GM19043 (cell line): ENCODE data around the gene ICAM2.

Experiments
- ATAC-seq: cut with Tn5 transposase; IDR thresholded peaks from one replicate; pipeline ENCODE4 v1.9.1; 2021; ENCODE audit warnings: low read depth; ENCODE audit not compliant: unreplicated experiment

Gene ICAM2

GRCh38 chr17:64020056-64020766 is at the start of gene ICAM2:
Gene ICAM2 (minus strand): TSS chr17:64020633. CDS start chr17:64006691, 13,942 bp downstream.
- ATAC-seq: peak; percentile 56

- no peak for ATAC-seq
Observed at GRCh38 chr17:64070213-64070612, 49.8 kb upstream of the ICAM2 start.

- ATAC-seq: no peak
Observed at GRCh38 chr17:64069143-64069542, 48.7 kb upstream of the ICAM2 start.

DNA sequence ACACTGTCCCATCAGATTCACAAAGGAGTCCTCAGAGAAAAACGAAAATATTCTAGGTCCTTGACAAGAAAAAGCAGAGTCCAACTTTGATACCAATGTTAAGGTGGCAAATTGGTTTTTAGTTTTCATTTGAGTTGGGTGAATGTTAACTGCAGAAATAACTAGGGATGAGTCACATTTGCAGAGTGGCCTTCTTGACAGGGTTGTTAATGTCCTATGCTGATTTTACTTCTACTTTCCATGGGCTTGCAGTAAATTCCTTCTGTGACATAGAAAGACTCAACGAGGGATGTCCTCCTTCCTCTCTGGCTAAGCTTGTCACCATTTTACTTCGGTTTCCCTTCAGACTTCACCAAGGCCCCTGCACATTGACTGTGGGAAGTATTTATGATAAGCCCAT is 47.2 kb upstream of the ICAM2 start:
- no peak for ATAC-seq

DNA sequence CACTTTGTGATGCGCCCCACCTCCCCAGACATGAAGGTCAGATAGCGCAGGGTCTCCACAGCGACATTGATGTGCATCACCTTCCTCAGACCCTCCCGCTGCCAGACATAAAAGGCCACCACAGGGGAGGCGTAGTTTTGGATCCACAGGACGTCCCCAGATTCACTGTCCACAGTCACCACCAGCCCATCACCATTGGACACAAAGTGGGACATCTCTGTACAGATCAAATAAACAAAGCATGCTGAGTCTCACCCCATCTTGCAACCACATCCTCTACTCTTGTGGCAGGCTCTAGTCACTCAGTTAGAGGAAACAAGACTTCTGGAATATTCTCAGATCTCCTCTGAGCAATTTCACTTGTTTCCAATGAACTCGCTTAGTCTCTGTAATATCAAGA is 46.3 kb upstream of the ICAM2 start:
- ATAC-seq: no peak

- ATAC-seq: no peak
Observed at GRCh38 chr17:64065161-64065560, 44.7 kb upstream of the ICAM2 start.

DNA sequence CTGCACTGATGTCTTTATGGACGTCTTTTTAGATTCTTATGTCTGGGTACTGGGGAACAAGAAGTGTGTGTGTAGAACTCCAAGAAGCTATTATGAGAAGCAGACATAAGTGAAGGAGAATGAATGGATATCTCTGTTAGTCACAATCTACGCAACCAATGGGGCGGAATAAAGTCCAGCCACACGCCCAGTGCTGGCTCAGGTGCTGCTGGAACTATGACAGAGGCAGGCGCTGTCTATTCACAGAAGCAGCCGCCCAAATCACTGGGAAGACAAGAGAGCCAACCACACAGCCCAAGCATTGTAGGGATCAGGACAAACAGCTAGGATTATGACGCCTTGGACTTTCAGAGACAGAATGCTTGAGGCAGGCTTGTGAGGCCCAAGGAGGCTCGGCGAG is 43.9 kb upstream of the ICAM2 start:
- no peak for ATAC-seq

- ATAC-seq: no peak
Observed at GRCh38 chr17:64063766-64064224, 43.4 kb upstream of the ICAM2 start.

GRCh38 chr17:64063088-64063487 is 42.7 kb upstream of the ICAM2 start:
- ATAC-seq: no peak

GRCh38 chr17:64061178-64061898 is 40.9 kb upstream of the ICAM2 start:
- ATAC-seq: peak; percentile 59

GRCh38 chr17:64060331-64060730 is 39.9 kb upstream of the ICAM2 start:
- no peak for ATAC-seq

- no peak for ATAC-seq
Observed at GRCh38 chr17:64059756-64060155, 39.3 kb upstream of the ICAM2 start.

- ATAC-seq: no peak
Observed at GRCh38 chr17:64058621-64059020, 38.2 kb upstream of the ICAM2 start.

DNA sequence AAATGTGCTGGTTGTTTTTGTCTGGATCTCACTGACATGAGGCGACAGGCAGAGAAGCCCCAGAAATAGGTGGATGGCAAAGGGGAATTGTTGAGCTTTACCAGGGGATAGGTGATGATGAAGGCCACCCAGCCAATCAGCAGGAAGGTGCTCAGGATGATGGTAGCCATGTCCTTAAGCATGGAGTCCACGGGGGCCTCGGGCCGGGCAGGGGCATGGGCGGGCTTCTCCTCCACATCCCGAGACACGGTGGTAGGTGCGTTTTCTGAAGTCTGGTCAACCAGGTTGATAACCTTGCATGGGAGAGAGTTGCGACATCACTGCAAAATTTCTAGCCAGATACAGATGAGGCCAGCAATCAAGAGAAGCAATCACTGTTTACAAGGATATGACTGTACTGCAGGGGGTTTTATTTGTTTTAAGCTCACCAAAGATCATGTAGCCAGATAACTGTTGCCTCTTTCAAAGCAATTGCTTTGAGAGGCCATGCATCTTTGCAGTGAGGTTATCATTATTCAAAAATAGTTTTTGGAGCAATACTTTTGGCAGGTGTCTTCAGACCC is 37.3 kb upstream of the ICAM2 start:
- ATAC-seq: no peak

- peak; percentile 65 for ATAC-seq
Observed at GRCh38 chr17:64056269-64057005, 36.0 kb upstream of the ICAM2 start.

- no peak for ATAC-seq
Observed at GRCh38 chr17:64055183-64056142, 35.0 kb upstream of the ICAM2 start.

DNA sequence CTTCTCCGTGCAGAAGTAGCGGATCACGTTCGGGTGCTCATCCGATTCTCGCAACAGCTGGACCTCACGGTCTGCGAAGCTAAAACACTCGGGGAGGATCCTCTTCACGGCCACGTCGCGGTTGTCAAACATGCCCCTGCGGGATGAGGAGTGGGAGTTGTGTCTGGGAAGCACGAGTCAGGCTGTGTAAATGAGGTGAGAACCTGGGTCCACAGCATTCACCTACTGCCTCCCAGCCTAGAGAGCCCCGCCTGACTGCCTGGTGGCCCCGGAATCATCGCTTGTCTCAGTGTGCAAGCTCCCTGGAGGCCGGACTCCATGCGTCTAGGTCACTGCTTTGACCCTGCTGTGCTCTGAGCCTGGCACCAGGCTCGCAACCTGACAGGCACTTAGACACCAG is 33.9 kb upstream of the ICAM2 start:
- no peak for ATAC-seq

- ATAC-seq: no peak
Observed at GRCh38 chr17:64053101-64053500, 32.7 kb upstream of the ICAM2 start.

- ATAC-seq: no peak
Observed at GRCh38 chr17:64051153-64051552, 30.7 kb upstream of the ICAM2 start.

- ATAC-seq: no peak
Observed at GRCh38 chr17:64048805-64049204, 28.4 kb upstream of the ICAM2 start.
